OCI-LY3 (cell line): Measurements from ENCODE around the gene AAMDC.

Experiments used
- CTCF ChIP-seq: fragments of 200-600, 300-600 bp; sonication (generic); IDR thresholded peaks from 2 replicates; pipeline ENCODE4 v1.5.1; 2014; ENCODE audit warnings: antibody characterized with exemption, low read length, low read depth
- EZH2phosphoT487 ChIP-seq: fragments of 200-600 bp; shearing (Covaris generic); IDR thresholded peaks from 2 replicates; pipeline ENCODE4 v1.6.1; 2018; ENCODE audit warnings: antibody characterized with exemption, mixed run types, low read depth

DNA sequence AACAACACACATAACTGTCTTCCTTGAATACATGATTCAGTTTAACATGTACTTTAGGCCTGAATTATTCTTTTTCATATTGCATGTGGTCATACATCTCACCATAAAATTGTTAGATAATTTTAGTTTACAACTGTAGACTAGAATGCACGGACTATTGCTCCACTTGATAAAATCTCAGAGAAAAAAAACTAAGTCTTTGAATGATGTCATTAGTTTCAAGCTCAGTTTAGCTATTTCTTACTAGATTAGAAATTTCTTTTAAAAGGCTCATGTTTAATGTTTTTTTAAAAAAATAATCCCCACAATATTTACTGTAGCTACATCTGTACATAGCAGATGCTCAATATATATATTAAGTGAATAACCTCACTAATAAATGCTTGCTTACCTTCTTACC is 5.5 kb upstream of the AAMDC start:
- TF ChIP-seq CTCF, result no peak
- TF ChIP-seq EZH2phosphoT487, result no peak
